Mesendoderm (in vitro differentiated cells): Measurements from ENCODE around the gene CLCA1.

Experiments
- DNase-seq: peaks from one replicate; pipeline ENCODE4 v3.0.0; 2013
- H2AK5ac ChIP-seq: 2 replicates; pipeline ENCODE4 v1.6.1; 2013; ENCODE audit warnings: low read length, inconsistent platforms
- H2BK120ac ChIP-seq: 2 replicates; pipeline ENCODE4 v1.6.1; 2013; ENCODE audit warnings: low read depth, mild to moderate bottlenecking, low read length, moderate library complexity, mixed read lengths
- H2BK15ac ChIP-seq: replicated peaks from 2 replicates; pipeline ENCODE4 v1.6.1; 2013; ENCODE audit warnings: low read depth, mild to moderate bottlenecking, moderate library complexity
- H2BK5ac ChIP-seq: 2 replicates; pipeline ENCODE4 v1.6.1; 2013; ENCODE audit warnings: low read length, inconsistent platforms
- H3K18ac ChIP-seq: 2 replicates; pipeline ENCODE4 v1.6.1; 2013; ENCODE audit warnings: mild to moderate bottlenecking, low read length, mixed read lengths
- H3K23ac ChIP-seq: one replicate; pipeline ENCODE4 v1.6.1; 2013; ENCODE audit warnings: low read length
- H3K27ac ChIP-seq: 2 replicates; pipeline ENCODE4 v1.5.1; 2013; ENCODE audit warnings: low read depth, mild to moderate bottlenecking, inconsistent platforms, low read length, moderate library complexity
- H3K27me3 ChIP-seq: 2 replicates; pipeline ENCODE4 v1.6.1; 2013; ENCODE audit warnings: low read length, control low read depth, mild to moderate bottlenecking, inconsistent platforms; ENCODE audit not compliant: insufficient read depth, poor library complexity
- H3K36me3 ChIP-seq: 2 replicates; pipeline ENCODE4 v1.6.1; 2013; ENCODE audit warnings: low read length, inconsistent platforms; ENCODE audit not compliant: control insufficient read depth, insufficient read depth
- H3K4ac ChIP-seq: one replicate; pipeline ENCODE4 v1.6.1; 2013; ENCODE audit warnings: low read depth, mild to moderate bottlenecking, low read length, moderate library complexity
- H3K4me1 ChIP-seq: 2 replicates; pipeline ENCODE4 v1.6.1; 2013; ENCODE audit warnings: low read depth, low read length, inconsistent platforms; ENCODE audit not compliant: control insufficient read depth
- H3K4me2 ChIP-seq: 2 replicates; pipeline ENCODE4 v1.6.1; 2013; ENCODE audit warnings: low read length
- H3K4me3 ChIP-seq: 2 replicates; pipeline ENCODE4 v1.5.1; 2013; ENCODE audit warnings: mild to moderate bottlenecking, low read length
- H3K56ac ChIP-seq: one replicate; pipeline ENCODE4 v1.6.1; 2013; ENCODE audit warnings: low read length
- H3K79me1 ChIP-seq: 2 replicates; pipeline ENCODE4 v1.6.1; 2013; ENCODE audit warnings: low read length, inconsistent platforms
- H3K79me2 ChIP-seq: 2 replicates; pipeline ENCODE4 v1.6.1; 2013; ENCODE audit warnings: mild to moderate bottlenecking, low read length; ENCODE audit not compliant: control insufficient read depth, insufficient read depth
- H3K9ac ChIP-seq: 2 replicates; pipeline ENCODE4 v1.6.1; 2013; ENCODE audit warnings: low read length, inconsistent platforms
- H4K5ac ChIP-seq: one replicate; pipeline ENCODE4 v1.6.1; 2013; ENCODE audit warnings: low read length
- H4K8ac ChIP-seq: one replicate; pipeline ENCODE4 v1.6.1; 2013; ENCODE audit warnings: low read depth, mild to moderate bottlenecking, control low read depth, low read length, moderate library complexity
- WGBS: extraction: QIAGEN DNeasy Blood & Tissue Kit; methylation state at CpG from one replicate; pipeline ENCODE4 v1.1.7; 2013; ENCODE audit warnings: low lambda C conversion rate, missing lambda C conversion rate; ENCODE audit not compliant: insufficient coverage; ENCODE audit errors: extremely low coverage; 5-methylcytosine and 5-hydroxymethylcytosine counted together

CLCA1 gene

GRCh38 chr1:86530211-86530845 lies 61.6 kb downstream of the CLCA1 start:
- no peaks in the 10 kb centered on the region for H3K4me1 ChIP-seq
- no peak overlapping the region for H3K18ac ChIP-seq
- no peak overlapping the region for H4K8ac ChIP-seq
- no peak overlapping the region for H3K23ac ChIP-seq
- no peak overlapping the region for H3K4ac ChIP-seq
- H2AK5ac ChIP-seq: no peak overlapping the region
- H2BK5ac ChIP-seq: no peak overlapping the region
- H3K4me3 ChIP-seq: no peak overlapping the region
- no peak overlapping the region for H3K9ac ChIP-seq
- H3K79me2 ChIP-seq: no peaks in the 10 kb centered on the region
- H3K27me3 ChIP-seq: no peaks in the 10 kb centered on the region
- no CpG with 5 or more reads among the region's 3 CpGs for WGBS
- DNase-seq: no peak
- H3K4me2 ChIP-seq: no peak overlapping the region
- no peak overlapping the region for H4K5ac ChIP-seq
- H3K36me3 ChIP-seq: no peaks in the 10 kb centered on the region
- no peak overlapping the region for H3K56ac ChIP-seq
- no peak overlapping the region for H3K27ac ChIP-seq
- H2BK15ac ChIP-seq: no peak overlapping the region
- no peaks in the 10 kb centered on the region for H3K79me1 ChIP-seq
- H2BK120ac ChIP-seq: no peak overlapping the region

GRCh38 chr1:86537928-86538695 lies 69.4 kb downstream of the CLCA1 start:
- no peak for DNase-seq
- WGBS: no CpG with 5 or more reads among the region's 4 CpGs
- Histone ChIP-seq H3K36me3 (no peaks in the 10 kb centered on the region), H3K79me1 (no peaks in the 10 kb centered on the region), H3K9ac (no peak overlapping the region), H3K4me1 (no peaks in the 10 kb centered on the region), H3K4me2 (no peak overlapping the region), H3K4ac (no peak overlapping the region), H3K79me2 (no peaks in the 10 kb centered on the region), H3K4me3 (no peak overlapping the region), H2BK120ac (no peak overlapping the region), H2BK5ac (no peak overlapping the region), H2AK5ac (no peak overlapping the region), H4K8ac (no peak overlapping the region), H3K23ac (no peak overlapping the region), H4K5ac (no peak overlapping the region), H3K27me3 (no peaks in the 10 kb centered on the region), H3K27ac (no peak overlapping the region), H3K56ac (no peak overlapping the region), H3K18ac (no peak overlapping the region), H2BK15ac (no peak overlapping the region)

GRCh38 chr1:86538775-86539174 lies 70.0 kb downstream of the CLCA1 start:
- Histone ChIP-seq H3K27ac (no peak overlapping the region), H4K8ac (no peak overlapping the region), H3K4me1 (no peaks in the 10 kb centered on the region), H3K27me3 (no peaks in the 10 kb centered on the region), H3K4me3 (no peak overlapping the region), H2BK15ac (no peak overlapping the region), H3K4me2 (no peak overlapping the region), H3K36me3 (no peaks in the 10 kb centered on the region), H2BK5ac (no peak overlapping the region), H3K9ac (no peak overlapping the region), H2BK120ac (no peak overlapping the region), H3K79me1 (no peaks in the 10 kb centered on the region), H4K5ac (no peak overlapping the region), H3K56ac (no peak overlapping the region), H3K23ac (no peak overlapping the region), H3K4ac (no peak overlapping the region), H3K79me2 (no peaks in the 10 kb centered on the region), H3K18ac (no peak overlapping the region), H2AK5ac (no peak overlapping the region)
- no CpG with 5 or more reads among the region's 5 CpGs for WGBS
- DNase-seq: no peak

- no peak overlapping the region for H3K23ac ChIP-seq
- no peak overlapping the region for H4K5ac ChIP-seq
- H3K79me1 ChIP-seq: no peaks in the 10 kb centered on the region
- no peak overlapping the region for H3K18ac ChIP-seq
- H3K56ac ChIP-seq: no peak overlapping the region
- H3K36me3 ChIP-seq: no peaks in the 10 kb centered on the region
- no peaks in the 10 kb centered on the region for H3K4me1 ChIP-seq
- no peak for DNase-seq
- no peak overlapping the region for H4K8ac ChIP-seq
- no peaks in the 10 kb centered on the region for H3K27me3 ChIP-seq
- no peak overlapping the region for H3K27ac ChIP-seq
- H3K9ac ChIP-seq: no peak overlapping the region
- H3K4me2 ChIP-seq: no peak overlapping the region
- no peak overlapping the region for H2AK5ac ChIP-seq
- no peak overlapping the region for H2BK5ac ChIP-seq
- no peak overlapping the region for H2BK120ac ChIP-seq
- H3K4me3 ChIP-seq: no peak overlapping the region
- no peak overlapping the region for H3K4ac ChIP-seq
- H2BK15ac ChIP-seq: no peak overlapping the region
- no CpG with 5 or more reads among the region's 2 CpGs for WGBS
- no peaks in the 10 kb centered on the region for H3K79me2 ChIP-seq
Measured at GRCh38 chr1:86541859-86542258, 73.1 kb downstream of the CLCA1 start.

- Histone ChIP-seq H2BK120ac (no peak overlapping the region), H2BK15ac (no peak overlapping the region), H3K9ac (no peak overlapping the region), H3K4ac (no peak overlapping the region), H3K36me3 (no peaks in the 10 kb centered on the region), H3K79me1 (no peaks in the 10 kb centered on the region), H3K4me3 (no peak overlapping the region), H3K79me2 (no peaks in the 10 kb centered on the region), H3K4me2 (no peak overlapping the region), H3K56ac (no peak overlapping the region), H3K18ac (no peak overlapping the region), H3K23ac (no peak overlapping the region), H4K5ac (no peak overlapping the region), H2BK5ac (no peak overlapping the region), H3K4me1 (no peaks in the 10 kb centered on the region), H4K8ac (no peak overlapping the region), H3K27me3 (no peaks in the 10 kb centered on the region), H3K27ac (no peak overlapping the region), H2AK5ac (no peak overlapping the region)
- DNase-seq: no peak
Measured at GRCh38 chr1:86542631-86543030, 73.9 kb downstream of the CLCA1 start.
